DMS53 treated with DMSO at 0.1 percent for 48 hours (cell line): ENCODE data around the gene STX17.
"Not testable (repeated sequence)": the region's sequence is repeated elsewhere in the genome, so short reads cannot be mapped to it uniquely, and the experiment has no call there.

Source experiments
- DNase-seq: peaks from one replicate; lab custom pipeline; 2025; ENCODE audit not compliant: unreplicated experiment; lab: John Stamatoyannopoulos, UW

Gene STX17

DNA sequence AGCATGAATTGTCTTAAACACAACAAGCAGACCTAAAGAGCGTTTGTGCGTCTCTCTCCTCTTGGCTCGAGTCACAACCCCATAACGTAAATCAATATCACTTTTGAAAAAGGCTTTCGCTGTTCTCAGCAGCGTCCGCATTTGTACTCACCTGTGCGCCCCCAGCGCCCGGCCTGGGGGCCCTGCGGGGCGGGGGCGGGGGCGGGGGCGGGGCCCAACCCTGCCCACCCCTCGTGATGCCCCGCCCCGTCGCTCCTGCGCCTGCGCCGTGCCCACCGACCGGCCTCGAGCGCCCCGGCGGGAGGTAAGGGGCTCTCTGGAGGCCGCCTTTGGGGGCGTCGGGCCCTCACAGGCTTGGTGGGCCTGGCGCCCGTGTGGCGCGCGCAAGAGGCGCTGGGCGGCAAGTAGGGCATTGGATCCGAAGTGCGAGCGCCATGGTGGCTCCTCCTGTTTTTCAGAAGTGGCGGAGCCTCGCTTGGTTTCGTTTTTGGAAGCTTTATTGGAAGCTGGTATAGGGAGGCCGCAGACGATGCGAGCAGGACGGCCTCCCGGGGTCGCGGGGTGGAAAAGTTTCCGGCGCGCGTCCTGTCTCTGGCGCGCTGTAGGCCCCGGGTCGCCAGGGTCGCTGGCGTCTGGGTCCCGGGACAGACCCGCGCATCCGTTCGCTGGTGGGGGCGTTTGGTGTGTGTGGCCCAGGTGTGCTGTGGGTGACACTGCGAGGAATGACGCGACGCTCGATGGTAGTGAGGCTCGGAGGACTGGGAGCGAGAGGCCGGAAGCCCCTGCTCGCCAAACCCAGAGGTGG lies at the start of gene STX17:
STX17 (plus strand) TSS at position 252 of the 805 bp plus-strand sequence. CDS start 8,586 bp downstream, outside the sequence.
- DNase-seq = peak; percentile 39

DNA sequence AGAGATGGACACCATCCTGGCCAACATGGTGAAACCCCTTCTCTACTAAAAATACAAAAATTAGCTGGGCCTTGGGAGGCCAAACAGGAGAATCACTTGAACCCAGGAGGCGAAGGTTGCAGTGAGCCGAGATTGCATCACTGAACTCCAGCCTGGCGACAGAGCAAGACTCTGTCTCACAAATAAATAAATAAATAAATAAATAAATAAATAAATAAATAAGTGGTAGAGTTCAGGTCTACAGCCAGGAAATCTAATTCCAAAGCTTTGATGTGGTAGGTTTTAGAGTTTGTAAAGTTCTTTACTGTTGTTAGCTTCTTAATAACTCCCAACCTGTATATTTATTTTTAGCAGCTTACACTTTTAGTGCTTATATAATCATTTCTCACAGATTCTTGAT lies 48.9 kb upstream of the STX17 start:
- DNase-seq = not testable (repeated sequence)

DNA sequence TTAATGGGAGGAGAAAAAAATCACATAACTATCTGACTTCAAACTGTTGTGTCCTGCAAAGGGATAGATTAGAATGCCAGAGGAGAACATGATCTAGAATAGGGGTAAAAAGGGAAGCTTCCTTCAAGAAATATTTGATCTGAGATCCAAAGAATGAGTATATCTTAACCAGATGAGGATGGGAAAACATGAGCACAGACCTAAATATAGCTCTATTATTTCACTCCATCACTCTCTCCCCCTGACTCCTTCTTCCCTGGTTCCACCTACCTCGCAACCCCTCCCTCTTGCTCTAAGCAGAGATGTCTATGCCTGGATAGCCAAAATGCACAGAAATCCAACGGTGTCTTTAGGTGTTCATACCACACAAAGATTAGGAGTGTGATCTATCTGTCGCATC lies 48.4 kb upstream of the STX17 start:
- DNase-seq = no peak

DNA sequence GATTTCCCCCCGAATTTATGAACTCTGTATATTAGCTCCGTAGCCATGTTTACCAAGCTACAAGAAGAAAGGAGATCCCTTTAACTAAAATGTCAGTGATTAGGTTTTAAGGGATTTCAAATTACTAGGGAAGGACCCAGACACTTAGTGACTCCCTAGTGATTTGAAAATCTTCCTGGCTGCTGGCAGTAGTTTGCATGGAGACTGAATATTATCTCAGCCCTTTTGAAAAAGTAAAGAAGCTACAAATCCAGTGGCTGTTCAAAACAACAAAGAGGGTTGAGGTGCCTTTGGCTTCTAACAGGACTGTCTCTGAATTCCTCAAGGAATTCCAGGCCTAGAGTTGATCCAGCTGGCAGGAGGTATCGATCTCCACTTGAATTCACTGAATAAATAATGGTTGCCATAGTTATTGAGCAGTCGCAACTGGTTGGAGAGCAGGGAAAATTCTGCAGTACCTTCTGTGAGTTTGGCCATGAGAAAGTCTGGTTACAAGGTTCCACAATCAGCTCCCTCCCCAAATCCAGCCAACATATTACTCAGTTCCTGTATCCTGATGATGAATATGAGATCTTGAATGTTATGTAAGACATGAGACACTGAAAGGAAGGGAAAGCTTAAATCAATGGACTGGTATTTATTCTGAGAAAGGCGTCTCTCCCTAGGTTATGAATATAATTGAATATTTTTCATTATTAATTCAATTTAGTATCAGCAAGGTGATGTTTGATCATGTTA lies 47.0 kb upstream of the STX17 start:
- no peak for DNase-seq

DNA sequence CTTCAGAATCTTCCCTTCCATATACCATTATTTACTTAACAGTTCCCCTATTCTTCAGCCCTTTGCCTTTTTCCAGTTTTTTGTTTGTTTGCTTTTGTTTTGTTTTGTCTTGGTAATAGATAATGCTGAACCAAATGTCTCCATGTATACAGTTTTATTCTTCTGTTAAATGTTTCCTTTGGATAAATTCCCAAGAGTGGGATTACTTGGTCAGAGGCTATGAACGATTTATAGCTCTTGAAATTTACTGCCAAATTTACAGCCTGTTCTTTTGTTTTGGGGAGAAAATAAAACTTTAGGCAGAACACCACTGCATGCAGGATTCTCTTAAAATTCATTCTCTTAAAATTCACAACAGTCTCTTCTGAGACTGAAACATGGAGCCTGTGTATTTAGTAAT lies 46.2 kb upstream of the STX17 start:
- DNase-seq = no peak

DNA sequence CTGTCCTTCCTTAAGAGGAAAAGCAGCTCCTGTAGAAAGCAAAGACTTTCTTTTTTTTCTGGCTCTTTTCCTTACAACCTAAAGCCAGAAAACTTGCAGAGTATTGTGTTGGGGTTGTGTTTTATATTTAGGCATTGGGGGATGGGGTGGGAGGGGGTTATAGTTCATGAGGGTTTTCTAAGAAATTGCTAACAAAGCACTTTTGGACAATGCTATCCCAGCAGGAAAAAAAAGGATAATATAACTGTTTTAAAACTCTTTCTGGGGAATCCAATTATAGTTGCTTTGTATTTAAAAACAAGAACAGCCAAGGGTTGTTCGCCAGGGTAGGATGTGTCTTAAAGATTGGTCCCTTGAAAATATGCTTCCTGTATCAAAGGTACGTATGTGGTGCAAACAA lies 42.5 kb upstream of the STX17 start:
- no peak for DNase-seq

DNA sequence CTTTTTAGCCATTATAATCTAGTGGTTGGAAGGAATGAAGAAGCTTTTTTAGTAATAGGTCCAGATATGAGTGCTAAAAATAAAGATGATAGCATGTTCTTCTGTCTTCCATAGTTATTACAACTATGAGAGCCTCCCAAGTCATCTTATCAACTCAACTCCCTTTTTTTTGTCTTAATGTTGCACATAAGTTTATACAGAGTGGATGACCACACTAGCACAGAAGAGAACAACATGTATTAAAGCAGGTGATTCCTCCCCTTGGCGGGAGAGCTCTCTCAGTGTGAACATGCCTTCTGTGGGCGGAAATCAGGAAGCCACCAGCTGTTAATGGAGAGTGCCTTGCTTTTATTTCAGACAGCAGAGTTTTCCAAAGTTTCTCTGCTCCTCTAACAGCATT lies 40.1 kb upstream of the STX17 start:
- no peak for DNase-seq

DNA sequence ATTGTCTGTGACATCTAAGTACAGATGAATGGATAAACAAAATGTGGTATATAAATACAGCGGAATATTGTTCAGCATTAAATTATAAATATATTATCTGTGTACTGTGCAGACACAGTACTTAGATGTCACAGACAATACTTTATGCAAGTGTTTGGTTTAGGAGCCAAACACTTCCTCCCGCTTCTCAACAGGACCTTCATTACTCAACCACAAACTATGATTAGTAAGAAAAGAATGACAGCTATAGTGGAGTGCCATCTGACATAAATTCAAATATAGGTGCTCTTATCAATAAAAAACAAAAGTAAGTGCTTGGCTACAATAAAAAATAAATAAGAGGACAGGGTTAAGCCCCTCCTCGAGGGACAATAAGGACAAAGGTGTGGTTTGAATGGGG lies 38.9 kb upstream of the STX17 start:
- no peak for DNase-seq

DNA sequence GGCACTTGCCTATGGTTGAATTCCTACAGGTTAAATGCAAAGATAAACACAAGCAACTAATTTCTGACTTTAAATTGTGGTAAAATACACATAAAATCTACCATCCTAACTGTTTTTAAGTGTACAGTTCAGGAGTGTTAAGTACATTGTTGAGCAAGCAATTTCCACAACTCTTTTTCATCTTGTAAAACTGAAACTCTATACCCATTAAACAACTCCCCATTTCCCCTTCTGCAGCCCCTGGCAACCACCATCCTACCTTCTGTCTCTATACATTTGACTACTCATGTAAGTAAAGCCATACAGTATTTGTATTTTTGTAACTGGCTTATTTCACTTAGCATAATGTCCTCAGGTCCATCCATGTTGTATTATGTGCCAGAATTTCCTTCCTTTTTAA lies 38.5 kb upstream of the STX17 start:
- DNase-seq = no peak

DNA sequence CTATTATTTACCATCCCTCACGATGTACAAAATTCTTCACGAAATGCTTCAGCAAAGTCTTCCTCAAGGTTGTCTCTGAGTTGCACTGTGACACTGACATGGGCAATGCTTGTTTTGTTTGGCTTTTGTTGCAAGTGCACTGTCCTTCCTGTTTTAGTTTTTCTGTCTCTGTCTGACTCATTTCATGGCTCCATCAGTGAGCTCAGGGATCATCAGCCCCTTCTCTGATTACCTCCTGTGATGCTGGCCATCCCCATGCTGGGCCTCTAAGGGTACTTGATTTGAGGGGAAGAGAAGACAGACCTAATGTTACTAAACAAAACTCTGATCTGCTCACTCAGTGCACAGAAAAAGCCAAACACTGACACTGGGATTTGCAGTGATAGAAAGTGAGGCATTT lies 37.6 kb upstream of the STX17 start:
- DNase-seq = peak; percentile 4

DNA sequence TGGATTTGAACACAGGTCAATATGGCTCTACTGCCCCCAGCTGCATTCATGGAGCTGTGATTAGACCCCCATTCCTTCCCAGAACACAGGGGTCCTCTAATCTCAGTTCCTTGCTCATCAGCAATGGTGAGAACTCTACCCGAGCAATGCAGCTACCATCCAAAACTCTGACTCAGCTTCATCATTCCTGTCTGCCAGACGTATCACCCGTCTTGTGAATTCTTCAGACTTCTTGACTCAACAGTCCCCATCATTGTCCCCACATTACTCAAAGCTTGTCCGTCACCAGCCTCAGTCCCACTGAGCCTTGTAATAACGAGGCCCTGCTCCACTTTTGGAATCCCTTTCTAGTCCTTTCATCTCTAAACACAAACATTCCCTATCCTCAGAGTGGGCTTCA lies 36.3 kb upstream of the STX17 start:
- DNase-seq = no peak

DNA sequence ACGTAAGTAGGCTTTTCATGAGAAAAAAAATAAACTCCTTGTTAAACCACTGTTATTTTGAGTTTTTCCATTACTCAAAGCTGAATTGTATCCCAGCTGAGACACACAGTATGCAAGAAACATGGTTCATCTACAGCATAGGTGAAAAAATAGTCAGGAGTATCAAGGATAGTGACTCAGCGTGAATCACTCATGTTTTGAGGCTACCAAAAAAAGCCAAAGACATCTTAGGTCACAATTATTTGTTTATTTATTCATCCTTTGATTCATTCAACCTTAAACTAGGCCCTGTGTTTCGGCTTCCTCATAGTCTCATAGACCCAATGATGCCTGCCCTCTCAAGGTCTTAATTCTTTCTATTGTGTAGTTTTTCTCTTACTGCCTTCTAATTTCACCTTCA lies 32.9 kb upstream of the STX17 start:
- DNase-seq = no peak

DNA sequence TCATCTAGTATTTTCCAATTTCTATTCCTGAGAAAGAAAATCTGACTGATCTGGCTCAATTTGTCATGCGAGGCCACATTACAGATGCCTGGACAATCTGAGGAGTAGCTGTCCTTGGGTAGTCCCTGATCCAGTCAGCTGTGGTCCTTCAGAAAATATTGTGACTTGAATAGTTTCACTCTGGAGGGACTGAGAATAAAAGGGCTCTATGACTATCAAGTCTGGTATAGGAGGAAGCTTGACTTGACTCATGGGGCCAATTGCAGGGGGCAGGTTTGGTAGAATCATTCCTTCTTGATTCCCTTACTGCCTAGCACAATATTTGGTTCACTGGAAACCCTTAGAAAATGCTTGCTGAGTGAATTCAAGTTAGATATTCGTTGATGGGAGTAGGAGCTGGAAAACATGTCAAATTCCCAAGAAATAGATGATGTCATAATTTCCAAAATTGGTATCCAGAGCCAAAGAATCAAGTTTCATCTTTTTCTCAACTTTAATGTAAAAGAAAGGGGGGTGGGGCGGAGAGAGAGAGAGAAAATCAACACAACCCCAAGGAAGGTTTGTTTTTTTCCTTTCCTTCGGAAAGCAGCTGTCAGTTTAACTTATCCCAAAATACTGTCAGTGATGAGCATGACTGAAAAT lies 32.4 kb upstream of the STX17 start:
- no peak for DNase-seq

DNA sequence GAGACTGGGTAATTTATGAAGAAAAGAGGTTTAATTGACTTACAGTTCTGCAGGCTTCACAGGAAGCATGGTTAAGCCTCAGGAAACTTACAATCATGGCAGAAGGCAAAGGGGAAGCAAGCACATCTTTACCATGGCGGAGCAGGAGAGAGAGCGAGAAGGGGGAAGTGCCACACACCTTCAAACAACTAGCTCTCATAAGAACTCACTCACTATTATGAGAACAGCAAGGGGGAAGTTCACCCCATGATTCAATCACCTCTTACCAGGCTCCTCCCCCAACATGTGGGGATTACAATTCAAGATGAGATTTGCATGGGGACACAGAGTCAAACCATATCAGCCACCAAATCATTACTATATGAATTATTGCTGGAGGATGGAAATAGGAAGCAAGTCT lies 30.3 kb upstream of the STX17 start:
- DNase-seq = no peak

DNA sequence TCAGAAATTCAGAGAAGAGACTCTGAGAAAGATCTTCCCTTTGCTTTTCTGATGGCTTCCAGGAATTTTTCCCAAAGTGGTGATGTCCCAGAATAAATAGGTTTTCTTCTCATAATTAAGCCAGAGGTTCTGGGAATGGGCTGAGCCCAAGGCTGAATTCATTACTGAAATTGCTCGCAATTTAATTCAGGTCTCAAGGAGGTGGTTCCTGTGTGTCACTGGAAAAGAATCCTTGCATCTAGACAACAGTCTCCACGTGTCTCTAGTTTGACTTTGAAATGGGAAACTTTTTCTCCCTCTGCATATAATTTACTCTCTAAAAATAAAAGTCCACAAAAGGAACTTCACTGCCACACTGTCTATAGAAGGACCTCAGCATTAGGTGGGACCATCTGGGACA lies 27.8 kb upstream of the STX17 start:
- DNase-seq = no peak

DNA sequence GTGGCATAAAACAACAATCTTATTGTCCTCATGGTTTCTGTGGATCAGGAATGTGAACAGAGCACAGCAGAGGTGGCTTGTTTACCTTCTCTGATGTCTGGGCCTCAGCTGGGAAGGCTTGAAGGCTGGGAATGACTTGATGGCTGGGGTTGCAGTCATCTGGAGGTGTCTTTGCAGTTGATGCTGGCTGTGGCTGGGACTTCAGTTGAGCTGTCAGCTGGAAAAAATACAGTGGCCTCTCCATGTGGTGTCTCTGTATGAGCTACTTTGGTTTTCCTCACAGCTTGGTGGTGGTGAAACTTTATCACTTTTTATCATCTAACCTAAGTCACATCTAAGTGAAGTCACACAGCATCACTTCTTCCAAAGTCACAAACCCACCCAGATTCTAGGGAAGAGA lies 24.7 kb upstream of the STX17 start:
- no peak for DNase-seq

DNA sequence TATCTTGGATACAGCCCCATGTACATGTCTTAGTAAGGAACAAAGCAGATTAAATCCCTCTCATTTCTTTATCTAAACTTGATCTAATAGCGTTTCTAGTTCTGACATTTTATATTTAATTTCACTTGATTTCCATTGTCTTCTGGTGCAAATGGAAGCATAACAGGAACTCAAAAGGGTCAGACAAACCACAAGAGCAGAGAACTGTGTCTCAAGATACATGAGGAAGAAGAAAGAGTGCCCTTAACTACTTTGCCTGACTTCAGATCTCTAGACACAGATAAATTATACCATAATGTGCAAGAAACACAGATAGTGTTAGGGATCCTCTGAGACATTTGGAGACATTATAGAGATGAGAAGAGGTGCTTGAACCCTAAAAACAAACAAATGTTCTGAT lies 20.7 kb upstream of the STX17 start:
- DNase-seq = no peak

DNA sequence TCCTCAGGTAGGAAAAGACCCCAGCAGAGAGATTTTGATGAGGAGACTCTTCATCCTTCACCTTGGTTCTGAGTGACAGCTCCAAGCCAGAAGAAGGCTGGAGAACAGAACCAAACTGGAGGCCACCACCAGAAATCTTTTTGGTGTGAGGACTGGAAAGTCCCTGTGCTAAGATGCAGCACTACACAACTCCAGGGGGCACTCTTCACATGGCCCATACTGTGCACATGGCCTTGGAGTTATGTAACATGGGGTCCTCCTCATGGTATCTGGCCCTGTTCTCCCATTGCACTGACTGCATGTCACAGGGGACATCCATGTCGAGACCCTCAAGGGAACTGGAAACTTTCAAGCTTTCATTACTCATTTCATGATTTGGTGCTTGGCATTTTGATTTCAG lies 17.3 kb upstream of the STX17 start:
- no peak for DNase-seq

DNA sequence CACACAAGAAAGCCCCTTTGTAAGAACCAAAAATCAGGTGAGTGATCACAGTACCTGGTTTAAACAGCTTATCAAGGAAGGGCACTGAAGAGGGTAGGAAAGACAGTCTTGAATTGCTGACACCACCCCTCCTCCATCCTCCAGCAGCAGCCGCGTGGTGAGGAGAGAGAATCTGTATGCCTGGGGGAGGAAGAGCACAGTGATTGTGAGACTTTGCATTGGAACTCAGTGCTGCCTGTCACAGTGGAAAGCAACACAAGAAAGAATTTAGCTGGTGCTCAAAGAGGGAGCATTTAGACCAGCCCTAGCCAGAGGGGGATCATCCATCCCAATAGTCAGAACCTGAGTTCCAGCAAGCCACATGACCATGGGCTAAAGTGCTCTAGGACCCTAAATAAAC lies 11.6 kb upstream of the STX17 start:
- no peak for DNase-seq

DNA sequence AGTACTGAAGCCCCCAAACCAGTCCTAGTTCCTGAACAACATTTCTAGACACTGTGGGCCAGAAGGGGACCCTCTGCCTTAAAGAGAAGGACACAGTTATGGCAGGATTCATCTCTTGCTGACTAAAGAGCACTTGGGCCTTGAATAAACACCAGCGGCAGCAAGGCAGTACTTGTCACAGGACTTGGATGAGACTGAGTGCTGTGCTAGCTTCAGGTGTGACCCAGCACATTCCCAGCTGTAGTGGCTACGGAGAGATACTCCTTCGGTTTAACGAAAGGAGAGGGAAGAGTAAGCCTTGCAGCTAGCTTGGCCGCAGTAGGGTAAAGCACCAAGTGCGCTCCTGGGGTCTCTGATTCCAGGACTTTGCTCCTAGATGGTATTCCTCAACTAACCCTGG lies 10.9 kb upstream of the STX17 start:
- peak; percentile 23 for DNase-seq

DNA sequence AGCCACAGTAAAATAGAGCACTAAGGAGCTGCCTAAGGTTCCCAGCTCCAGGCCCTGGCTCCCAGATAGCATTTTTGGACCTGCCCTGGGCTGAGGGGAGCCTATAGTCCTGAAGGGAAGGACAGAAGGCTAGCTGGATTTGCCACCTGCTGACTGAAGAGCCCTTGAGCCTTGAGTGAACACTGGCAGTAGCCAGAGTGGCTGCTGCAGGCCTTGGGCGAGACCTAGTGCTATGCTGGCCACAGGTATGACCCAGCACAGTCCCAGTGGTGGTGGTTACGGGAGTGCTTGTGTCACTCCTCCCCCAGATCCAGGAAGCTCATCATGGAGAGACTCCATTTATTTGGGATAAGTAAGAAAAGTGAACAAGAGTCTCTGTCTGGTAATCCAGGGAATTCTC lies 10.3 kb upstream of the STX17 start:
- DNase-seq = peak; percentile 28

DNA sequence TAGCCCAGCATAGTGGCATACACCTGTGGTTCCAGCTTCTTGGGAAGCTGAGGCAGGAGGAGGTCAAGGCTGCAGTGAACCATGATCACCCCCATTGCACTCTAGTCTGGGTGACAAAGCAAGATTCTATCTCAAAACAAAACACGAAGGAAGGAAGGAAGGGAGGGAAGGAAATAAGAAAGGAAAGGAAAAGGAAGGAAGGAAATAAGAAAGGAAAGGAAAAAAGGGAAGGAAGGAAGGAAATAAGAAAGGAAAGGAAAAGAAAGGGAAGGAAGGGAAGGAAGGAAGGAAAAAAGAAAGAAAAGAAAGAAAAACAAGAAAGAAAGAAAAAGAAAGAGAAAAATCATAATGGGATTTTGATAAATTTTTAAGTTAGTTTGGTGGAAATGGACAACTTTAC lies 3.1 kb upstream of the STX17 start:
- DNase-seq = no peak
